ENCODE results near the gene TGM2.

Gene TGM2

DNA sequence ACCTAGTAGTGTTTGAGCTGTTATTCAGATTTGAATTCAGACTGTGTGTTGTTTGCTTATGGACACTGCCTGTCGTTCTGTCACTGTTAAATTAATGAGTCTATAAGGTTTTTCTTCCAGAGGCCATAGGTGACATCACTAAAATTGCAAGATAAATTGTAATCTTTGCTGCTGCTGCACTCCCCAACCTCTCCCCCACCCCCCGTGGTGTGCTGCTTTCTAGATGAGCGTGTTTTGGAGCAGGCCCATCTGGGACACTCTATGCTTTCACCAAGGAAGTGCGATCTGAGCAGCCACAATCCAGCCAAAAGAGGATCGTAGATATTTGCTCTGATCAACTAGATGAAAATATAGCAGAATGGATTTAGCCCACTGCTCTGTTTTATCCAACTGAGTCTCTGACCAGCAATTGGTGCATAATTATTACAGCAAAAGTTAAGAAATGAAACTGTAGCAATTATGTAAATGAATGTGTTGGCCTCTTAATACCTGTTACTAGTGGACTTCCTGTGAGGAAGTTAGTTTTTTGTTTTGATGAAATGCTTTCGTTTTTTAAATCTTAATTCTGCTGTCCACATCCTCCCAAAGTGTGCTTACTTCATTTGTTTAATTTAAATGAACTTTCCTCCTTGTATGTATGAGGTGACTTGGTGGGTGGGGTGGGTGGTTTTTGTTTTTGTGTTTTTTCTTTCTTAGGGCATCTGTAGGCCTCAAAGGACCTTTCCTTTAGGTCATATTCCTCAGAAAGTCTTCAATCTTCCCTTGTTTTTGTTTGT, 73.4 kb downstream of the TGM2 start:
- DNase-seq: peak; percentile 14

DNA sequence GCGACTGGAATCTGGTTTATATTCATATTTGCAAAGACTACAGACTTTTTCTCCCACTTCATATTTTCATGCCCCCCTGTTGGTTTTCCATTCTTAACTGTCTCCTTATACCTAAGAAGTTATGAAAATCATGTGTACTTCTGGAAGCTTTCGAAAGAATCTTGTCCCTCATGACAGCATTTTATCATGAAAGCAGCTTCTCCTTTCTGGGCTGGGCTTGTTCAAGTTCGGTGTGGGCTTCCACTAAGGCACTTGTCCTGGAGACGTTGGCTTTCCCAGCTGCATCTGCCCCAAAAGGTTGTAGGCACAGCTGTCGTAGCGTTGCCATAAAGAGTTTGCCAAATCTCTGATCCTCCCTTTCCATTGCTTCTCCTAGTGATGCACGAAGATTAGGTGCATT, 75.0 kb downstream of the TGM2 start:
- no peak for DNase-seq

DNA sequence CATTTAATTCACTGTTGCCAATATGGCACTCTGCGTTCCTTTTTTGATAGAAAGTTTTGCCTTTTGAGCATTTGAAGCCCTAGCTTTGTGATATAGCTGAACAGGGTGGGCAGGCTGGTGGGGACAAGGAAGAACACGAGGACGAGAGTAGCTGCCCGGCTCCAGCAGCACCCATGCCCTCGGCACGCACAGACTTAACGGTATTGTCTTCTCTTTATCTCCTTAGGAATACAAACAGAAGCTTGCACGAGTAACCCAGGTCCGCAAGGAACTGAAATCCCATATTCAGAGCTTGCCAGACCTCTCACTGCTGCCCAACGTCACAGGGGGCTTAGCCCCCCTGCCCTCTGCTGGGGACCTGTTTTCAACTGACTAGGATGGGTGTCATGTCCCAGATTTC, 75.6 kb downstream of the TGM2 start:
- no peak for DNase-seq

DNA sequence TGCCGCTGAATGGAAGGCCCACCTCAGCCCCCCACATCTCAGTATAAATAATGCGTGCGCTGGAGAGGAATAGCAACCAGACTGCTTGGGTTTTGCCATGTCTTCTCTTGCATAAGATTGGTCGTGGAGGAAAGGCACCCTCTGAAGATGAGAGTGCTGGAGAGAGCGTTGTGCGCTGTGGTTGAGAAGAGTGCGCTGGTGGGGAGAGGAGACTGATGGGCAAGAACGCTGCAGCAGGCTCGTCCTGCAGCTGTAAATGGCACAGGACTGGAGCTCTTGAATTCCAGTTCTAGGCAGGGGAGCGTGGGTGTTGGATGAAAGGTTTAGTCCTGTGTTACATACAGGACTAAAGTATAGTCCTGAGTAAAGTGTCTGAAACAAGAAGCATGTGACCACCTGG, 80.0 kb downstream of the TGM2 start:
- DNase-seq: no peak

DNA sequence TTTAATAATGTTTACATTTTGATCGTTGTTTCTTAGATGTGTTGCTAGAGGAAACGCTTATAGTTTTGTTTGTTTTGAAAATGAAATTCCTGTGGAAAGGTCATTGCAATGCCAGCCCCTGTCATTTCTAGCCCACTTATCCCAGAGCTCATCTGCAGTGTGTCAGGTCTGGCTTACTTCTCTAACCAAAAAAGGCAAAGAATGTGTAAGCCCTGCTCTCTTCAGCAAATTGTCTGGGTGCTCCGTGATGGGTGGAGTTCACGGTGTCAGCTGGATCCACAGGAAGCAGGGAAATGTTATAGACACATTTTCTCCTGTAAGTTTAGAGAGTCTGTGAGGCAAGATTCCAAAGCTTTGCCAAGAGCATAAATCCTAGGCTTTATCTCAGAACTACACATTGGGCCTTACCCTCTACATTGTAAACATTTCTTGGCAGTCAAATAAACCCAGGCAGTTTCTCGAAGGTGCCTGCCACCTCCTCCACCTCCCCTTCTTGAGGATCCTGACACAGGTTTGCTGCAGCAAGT, 80.6 kb downstream of the TGM2 start:
- no peak for DNase-seq

DNA sequence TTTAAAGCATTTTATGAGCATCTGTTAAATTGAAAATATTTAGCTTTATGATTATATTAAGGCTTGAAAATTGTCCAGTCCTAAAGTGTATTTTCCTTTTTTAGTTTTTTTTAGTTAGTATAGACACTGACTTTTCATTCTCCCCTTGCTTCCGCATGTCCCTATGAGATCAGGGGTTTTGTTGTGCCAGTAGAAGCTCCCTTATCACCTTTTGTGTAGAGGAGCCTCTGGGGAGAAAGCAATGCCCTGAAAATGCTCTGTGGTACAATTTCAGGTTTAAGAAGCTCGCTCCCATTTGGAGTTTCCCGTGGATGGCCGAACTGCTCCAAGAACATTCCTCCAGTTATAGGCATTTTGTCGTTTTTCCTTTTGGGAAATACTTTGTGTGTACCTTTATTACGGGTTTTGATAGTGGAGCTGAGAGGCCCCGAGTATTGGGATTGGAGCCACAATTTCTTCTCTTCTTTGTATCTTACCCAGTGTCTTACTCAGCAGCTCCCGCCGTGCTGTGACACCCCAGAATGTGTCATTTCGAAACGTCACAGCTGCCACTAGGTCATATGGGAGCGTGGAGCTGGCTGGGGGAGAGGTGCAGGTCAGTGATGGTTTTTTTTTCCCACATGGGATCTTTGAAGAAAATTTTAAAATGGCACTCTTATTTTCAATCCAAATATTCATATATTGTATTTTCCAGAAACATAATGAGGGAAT, 81.6 kb downstream of the TGM2 start:
- DNase-seq: no peak

DNA sequence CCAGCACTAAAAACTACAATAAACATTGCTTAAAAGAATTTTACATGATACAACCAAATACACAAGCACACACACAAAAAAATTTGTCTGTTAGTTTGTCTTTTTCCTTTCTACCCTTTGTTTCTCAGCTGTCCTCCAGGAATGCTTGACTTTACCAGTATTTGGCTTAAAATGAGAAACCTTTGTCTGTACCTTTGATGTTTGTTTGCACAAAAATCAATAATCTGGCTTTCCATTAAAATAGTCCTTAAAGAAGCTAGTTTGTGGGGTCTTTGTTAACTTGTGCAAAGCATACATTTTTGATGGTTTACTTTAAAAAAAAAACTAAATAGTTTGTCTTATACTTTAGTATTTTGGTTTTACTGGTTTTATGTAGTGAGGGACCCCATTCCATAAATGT, 82.2 kb downstream of the TGM2 start:
- DNase-seq: no peak

DNA sequence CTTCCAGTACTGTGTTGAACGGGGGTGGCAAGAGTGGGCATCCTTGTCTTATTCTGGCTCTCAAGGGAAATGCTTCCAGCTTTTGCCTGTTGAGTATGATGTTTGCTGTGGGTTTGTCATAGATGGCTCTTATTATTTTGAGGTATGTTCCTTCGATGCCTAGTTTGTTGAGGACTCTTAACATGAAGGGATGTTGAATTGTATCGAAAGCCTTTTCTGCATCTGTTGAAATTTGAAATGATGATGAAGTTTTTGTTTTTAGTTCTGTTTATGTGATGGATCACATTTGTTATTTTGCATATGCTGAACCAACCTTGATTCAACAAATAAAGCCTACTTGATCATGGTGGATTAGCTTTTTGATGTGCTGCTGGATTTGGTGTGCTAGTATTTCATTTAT, 83.5 kb downstream of the TGM2 start:
- no peak for DNase-seq

DNA sequence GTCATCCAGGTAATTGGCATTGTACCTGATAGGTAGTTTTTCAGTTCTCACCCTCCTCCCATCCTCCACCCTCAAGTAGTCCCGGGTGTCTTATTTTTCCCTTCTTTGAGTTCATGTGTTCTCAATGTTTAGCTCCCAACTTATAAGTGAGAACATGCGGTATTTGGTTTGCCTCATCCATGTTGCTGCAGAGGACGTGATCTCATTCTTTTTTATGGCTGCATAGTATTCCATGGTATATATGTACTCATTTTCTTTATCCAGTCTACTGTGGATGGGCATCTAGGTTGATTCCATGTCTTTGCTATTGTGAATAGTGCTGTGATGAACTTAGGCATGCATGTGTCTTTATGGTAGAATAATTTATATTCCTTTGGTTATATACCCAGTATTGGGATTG, 85.7 kb downstream of the TGM2 start:
- no peak for DNase-seq

DNA sequence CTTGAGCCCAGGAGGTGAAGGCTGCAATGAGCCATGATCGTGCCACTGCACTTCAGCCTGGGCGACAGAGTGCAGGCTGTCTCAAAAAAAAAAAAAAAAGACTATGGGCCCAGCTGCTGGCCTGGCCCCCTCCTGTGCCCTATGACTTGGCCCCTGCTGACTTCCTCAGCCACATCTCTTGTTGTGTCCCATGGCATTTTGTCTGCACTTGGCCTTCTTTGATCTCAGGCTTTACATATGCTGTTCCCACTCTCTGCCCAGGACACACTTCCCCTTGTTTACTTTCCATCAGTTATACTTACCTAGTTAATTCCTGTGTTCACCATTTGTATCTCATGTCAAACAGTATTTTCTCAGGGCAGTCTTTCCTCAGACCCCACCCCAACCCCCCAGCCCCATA, 87.0 kb downstream of the TGM2 start:
- DNase-seq: no peak
